BLaER1 (cell line): ENCODE data around the gene LINGO1.

Experiments used
- H3K27ac ChIP-seq: shearing (Covaris generic); formaldehyde crosslinking; 2 replicates; pipeline ENCODE4 v1.8.1; 2022
- H3K27me3 ChIP-seq: shearing (Covaris generic); formaldehyde crosslinking; 2 replicates; pipeline ENCODE4 v1.8.1; 2022
- H3K36me3 ChIP-seq: shearing (Covaris generic); formaldehyde crosslinking; 2 replicates; pipeline ENCODE4 v1.8.1; 2022
- H3K4me1 ChIP-seq: shearing (Covaris generic); formaldehyde crosslinking; 2 replicates; pipeline ENCODE4 v1.8.1; 2022
- H3K4me2 ChIP-seq: shearing (Covaris generic); formaldehyde crosslinking; 2 replicates; pipeline ENCODE4 v1.8.1; 2022
- H3K4me3 ChIP-seq: shearing (Covaris generic); formaldehyde crosslinking; 2 replicates; pipeline ENCODE4 v1.8.1; 2022
- H3K9ac ChIP-seq: shearing (Covaris generic); formaldehyde crosslinking; 2 replicates; pipeline ENCODE4 v1.8.1; 2022
- H3K9me3 ChIP-seq: shearing (Covaris generic); formaldehyde crosslinking; 2 replicates; pipeline ENCODE4 v1.8.1; 2022
- H4K20me1 ChIP-seq: shearing (Covaris generic); formaldehyde crosslinking; 2 replicates; pipeline ENCODE4 v1.8.1; 2022
- Cebpa-rat ChIP-seq: shearing (Covaris generic); IDR thresholded peaks from 2 replicates; pipeline ENCODE4 v1.8.1; 2022

Gene LINGO1

GRCh38 chr15:77669896-77670295 lies 37.2 kb upstream of the LINGO1 start:
- no peaks in the 10 kb centered on the region for H3K27me3 ChIP-seq
- peaks cover 67% of the 10 kb centered on the region for H3K4me1 ChIP-seq
- no peak overlapping the region for H3K4me3 ChIP-seq
- no peak for TF ChIP-seq Cebpa-rat
- no peaks in the 10 kb centered on the region for H3K36me3 ChIP-seq
- H3K9ac ChIP-seq = no peak overlapping the region
- H3K4me2 ChIP-seq = peak overlapping the region; percentile 93
- no peaks in the 10 kb centered on the region for H3K9me3 ChIP-seq
- H3K27ac ChIP-seq = no peak overlapping the region
- H4K20me1 ChIP-seq = no peaks in the 10 kb centered on the region

- no peaks in the 10 kb centered on the region for H3K36me3 ChIP-seq
- H3K4me1 ChIP-seq = peaks cover 89% of the 10 kb centered on the region
- no peak overlapping the region for H3K4me3 ChIP-seq
- TF ChIP-seq Cebpa-rat = no peak
- 0 out of 2 replicates have a peak overlapping the region, but pooled peaks have one; percentile 34 for H3K9ac ChIP-seq
- H3K27me3 ChIP-seq = no peaks in the 10 kb centered on the region
- peak overlapping the region; percentile 33 for H3K4me2 ChIP-seq
- no peaks in the 10 kb centered on the region for H3K9me3 ChIP-seq
- H4K20me1 ChIP-seq = no peaks in the 10 kb centered on the region
- H3K27ac ChIP-seq = no peak overlapping the region
Measured at GRCh38 chr15:77667338-77668234, 34.9 kb upstream of the LINGO1 start.

- Histone ChIP-seq H3K9ac (no peak overlapping the region), H3K36me3 (no peaks in the 10 kb centered on the region), H3K27ac (no peak overlapping the region), H3K4me2 (no peak overlapping the region), H4K20me1 (no peaks in the 10 kb centered on the region), H3K4me1 (peaks cover 96% of the 10 kb centered on the region), H3K27me3 (no peaks in the 10 kb centered on the region), H3K4me3 (no peak overlapping the region), H3K9me3 (no peaks in the 10 kb centered on the region)
- TF ChIP-seq Cebpa-rat = no peak
Measured at GRCh38 chr15:77666296-77666660, 33.6 kb upstream of the LINGO1 start.

GRCh38 chr15:77665530-77666295 lies 33.0 kb upstream of the LINGO1 start:
- no peak overlapping the region for H3K27ac ChIP-seq
- no peaks in the 10 kb centered on the region for H3K9me3 ChIP-seq
- no peak overlapping the region for H3K4me3 ChIP-seq
- no peak for TF ChIP-seq Cebpa-rat
- H3K4me2 ChIP-seq = no peak overlapping the region
- no peaks in the 10 kb centered on the region for H3K27me3 ChIP-seq
- peaks cover 95% of the 10 kb centered on the region for H3K4me1 ChIP-seq
- no peak overlapping the region for H3K9ac ChIP-seq
- H4K20me1 ChIP-seq = no peaks in the 10 kb centered on the region
- no peaks in the 10 kb centered on the region for H3K36me3 ChIP-seq

- Histone ChIP-seq H3K36me3 (no peaks in the 10 kb centered on the region), H3K27me3 (no peaks in the 10 kb centered on the region), H3K27ac (no peak overlapping the region), H3K4me3 (no peak overlapping the region), H3K9me3 (no peaks in the 10 kb centered on the region), H4K20me1 (no peaks in the 10 kb centered on the region), H3K4me2 (no peak overlapping the region), H3K4me1 (peaks cover 98% of the 10 kb centered on the region), H3K9ac (no peak overlapping the region)
- TF ChIP-seq Cebpa-rat = no peak
Measured at GRCh38 chr15:77664428-77664827, 31.7 kb upstream of the LINGO1 start.

- Histone ChIP-seq H3K27me3 (no peaks in the 10 kb centered on the region), H4K20me1 (no peaks in the 10 kb centered on the region), H3K4me1 (peaks cover 96% of the 10 kb centered on the region), H3K36me3 (no peaks in the 10 kb centered on the region), H3K27ac (no peak overlapping the region), H3K4me2 (peak overlapping the region; percentile 72), H3K9me3 (no peaks in the 10 kb centered on the region), H3K4me3 (no peak overlapping the region), H3K9ac (no peak overlapping the region)
- no peak for TF ChIP-seq Cebpa-rat
Measured at GRCh38 chr15:77663256-77663655, 30.5 kb upstream of the LINGO1 start.

- Histone ChIP-seq H3K9ac (no peak overlapping the region), H4K20me1 (no peaks in the 10 kb centered on the region), H3K27me3 (no peaks in the 10 kb centered on the region), H3K27ac (no peak overlapping the region), H3K4me1 (peaks cover 88% of the 10 kb centered on the region), H3K4me2 (peak overlapping the region; percentile 72), H3K4me3 (no peak overlapping the region), H3K36me3 (no peaks in the 10 kb centered on the region), H3K9me3 (no peaks in the 10 kb centered on the region)
- TF ChIP-seq Cebpa-rat = no peak
Measured at GRCh38 chr15:77659350-77660321, 26.9 kb upstream of the LINGO1 start.

GRCh38 chr15:77658304-77658703 lies 25.6 kb upstream of the LINGO1 start:
- Histone ChIP-seq H3K4me2 (no peak overlapping the region), H3K27me3 (no peaks in the 10 kb centered on the region), H3K4me3 (no peak overlapping the region), H3K27ac (no peak overlapping the region), H4K20me1 (no peaks in the 10 kb centered on the region), H3K36me3 (no peaks in the 10 kb centered on the region), H3K4me1 (peaks cover 84% of the 10 kb centered on the region), H3K9ac (no peak overlapping the region), H3K9me3 (no peaks in the 10 kb centered on the region)
- TF ChIP-seq Cebpa-rat = no peak

- H3K27ac ChIP-seq = no peak overlapping the region
- H3K9ac ChIP-seq = no peak overlapping the region
- H3K4me1 ChIP-seq = peaks cover 84% of the 10 kb centered on the region
- H3K4me3 ChIP-seq = no peak overlapping the region
- H3K9me3 ChIP-seq = no peaks in the 10 kb centered on the region
- no peak overlapping the region for H3K4me2 ChIP-seq
- no peaks in the 10 kb centered on the region for H4K20me1 ChIP-seq
- H3K27me3 ChIP-seq = no peaks in the 10 kb centered on the region
- TF ChIP-seq Cebpa-rat = no peak
- no peaks in the 10 kb centered on the region for H3K36me3 ChIP-seq
Measured at GRCh38 chr15:77657634-77658238, 25.0 kb upstream of the LINGO1 start.
